H9 (cell line): ENCODE results near the gene FUT9. TPM values are rescaled to one million over a fixed set of nuclear protein-coding genes. Genes with fewer than 3 reads are reported as not detected.

ENCODE experiments used
- DNase-seq: peaks from one replicate; pipeline ENCODE4 v3.0.0-alpha.2; 2017
- H2AFZ ChIP-seq: one replicate; pipeline ENCODE4 v1.6.1; 2013; ENCODE audit warnings: mild to moderate bottlenecking, low read length, control low read depth, moderate library complexity
- H2AK5ac ChIP-seq: 2 replicates; pipeline ENCODE4 v1.6.1; 2013; ENCODE audit warnings: low read length, control low read depth, mixed read lengths; ENCODE audit not compliant: insufficient read length
- H2BK120ac ChIP-seq: one replicate; pipeline ENCODE4 v1.6.1; 2013; ENCODE audit warnings: low read depth, mild to moderate bottlenecking, low read length, control low read depth, inconsistent platforms; ENCODE audit not compliant: poor library complexity, severe bottlenecking
- H2BK12ac ChIP-seq: 2 replicates; pipeline ENCODE4 v1.6.1; 2013; ENCODE audit warnings: low read length, control low read depth, mixed read lengths, low read depth; ENCODE audit not compliant: insufficient read length
- H2BK15ac ChIP-seq: 2 replicates; pipeline ENCODE4 v1.6.1; 2013; ENCODE audit warnings: low read depth, low read length, control low read depth
- H2BK20ac ChIP-seq: one replicate; pipeline ENCODE4 v1.6.1; 2013; ENCODE audit warnings: low read depth, mild to moderate bottlenecking, low read length, control low read depth, inconsistent platforms; ENCODE audit not compliant: poor library complexity, severe bottlenecking
- H2BK5ac ChIP-seq: 2 replicates; pipeline ENCODE4 v1.6.1; 2013; ENCODE audit warnings: low read length, control low read depth, mixed read lengths; ENCODE audit not compliant: insufficient read length
- H3K14ac ChIP-seq: 2 replicates; pipeline ENCODE4 v1.6.1; 2013; ENCODE audit warnings: low read length, control low read depth; ENCODE audit not compliant: insufficient read depth
- H3K18ac ChIP-seq: 2 replicates; pipeline ENCODE4 v1.6.1; 2013; ENCODE audit warnings: low read depth, mild to moderate bottlenecking, mixed read lengths, low read length, control low read depth; ENCODE audit not compliant: insufficient read length
- H3K23ac ChIP-seq: 2 replicates; pipeline ENCODE4 v1.6.1; 2013; ENCODE audit warnings: low read length, control low read depth, mixed read lengths, low read depth; ENCODE audit not compliant: insufficient read length
- H3K23me2 ChIP-seq: 2 replicates; pipeline ENCODE4 v1.6.1; 2013; ENCODE audit warnings: low read depth, mild to moderate bottlenecking, mixed read lengths, low read length, control low read depth; ENCODE audit not compliant: insufficient read length, poor library complexity, severe bottlenecking
- H3K27ac ChIP-seq: 2 replicates; pipeline ENCODE4 v1.5.1; 2013; ENCODE audit warnings: low read length, control low read depth, mixed read lengths, low read depth; ENCODE audit not compliant: insufficient read length
- H3K27me3 ChIP-seq: 2 replicates; pipeline ENCODE4 v1.6.1; 2013; ENCODE audit warnings: low read length, control low read depth, inconsistent platforms; ENCODE audit not compliant: insufficient read depth
- H3K4ac ChIP-seq: 2 replicates; pipeline ENCODE4 v1.6.1; 2013; ENCODE audit warnings: low read depth, mild to moderate bottlenecking, control low read depth, inconsistent platforms, low read length, moderate library complexity
- H3K4me1 ChIP-seq: 2 replicates; pipeline ENCODE4 v1.6.1; 2013; ENCODE audit warnings: low read length, control low read depth, inconsistent platforms; ENCODE audit not compliant: insufficient read depth
- H3K4me2 ChIP-seq: 2 replicates; pipeline ENCODE4 v1.6.1; 2013; ENCODE audit warnings: low read length, control low read depth, mixed read lengths; ENCODE audit not compliant: insufficient read length, insufficient read depth
- H3K56ac ChIP-seq: 2 replicates; pipeline ENCODE4 v1.6.1; 2013; ENCODE audit warnings: low read depth, mild to moderate bottlenecking, mixed read lengths, low read length, control low read depth; ENCODE audit not compliant: insufficient read length
- H3K79me1 ChIP-seq: 2 replicates; pipeline ENCODE4 v1.6.1; 2013; ENCODE audit warnings: low read depth, mild to moderate bottlenecking, moderate library complexity, low read length, control low read depth, inconsistent platforms; ENCODE audit not compliant: insufficient read depth, poor library complexity, severe bottlenecking
- H3K79me2 ChIP-seq: 2 replicates; pipeline ENCODE4 v1.6.1; 2013; ENCODE audit warnings: low read length, control low read depth, inconsistent platforms; ENCODE audit not compliant: insufficient read depth
- H3K9ac ChIP-seq: 2 replicates; pipeline ENCODE4 v1.6.1; 2013; ENCODE audit warnings: low read length, control low read depth, mixed read lengths; ENCODE audit not compliant: insufficient read length; ENCODE audit errors: extremely low read depth
- H3K9me3 ChIP-seq: one replicate; pipeline ENCODE4 v1.6.1; 2013; ENCODE audit warnings: low read depth, low read length, inconsistent platforms; ENCODE audit not compliant: control insufficient read depth
- H3T11ph ChIP-seq: one replicate; pipeline ENCODE4 v1.6.1; 2013; ENCODE audit warnings: mild to moderate bottlenecking, low read length, control low read depth, inconsistent platforms
- H4K20me1 ChIP-seq: one replicate; pipeline ENCODE4 v1.6.1; 2013; ENCODE audit not compliant: control insufficient read depth, insufficient read length, insufficient read depth
- H4K5ac ChIP-seq: 2 replicates; pipeline ENCODE4 v1.6.1; 2013; ENCODE audit warnings: low read depth, mild to moderate bottlenecking, mixed read lengths, low read length, control low read depth; ENCODE audit not compliant: insufficient read length
- H4K8ac ChIP-seq: replicated peaks from 2 replicates; pipeline ENCODE4 v1.6.1; 2013; ENCODE audit warnings: low read length, control low read depth, mixed read lengths, low read depth; ENCODE audit not compliant: insufficient read length
- H4K91ac ChIP-seq: 2 replicates; pipeline ENCODE4 v1.6.1; 2013; ENCODE audit warnings: low read depth, mild to moderate bottlenecking, moderate library complexity, mixed read lengths, low read length, control low read depth; ENCODE audit not compliant: insufficient read length
- H3K27ac Mint-ChIP-seq, 3 experiments: 2 replicates in 2 of 3; 3 replicates in 1 of 3; pipeline ENCODE4 v1.8.0; 2020 to 2021; ENCODE audit warnings: mixed read lengths in 3 of 3, mild to moderate bottlenecking in 1 of 3, moderate library complexity in 1 of 3
- H3K27me3 Mint-ChIP-seq: 2 replicates; pipeline ENCODE4 v1.8.0; 2021; ENCODE audit warnings: low read depth, mild to moderate bottlenecking, moderate library complexity, mixed read lengths
- H3K36me3 Mint-ChIP-seq, 3 experiments: 2 replicates in 2 of 3; 3 replicates in 1 of 3; pipeline ENCODE4 v1.8.0; 2020 to 2021; ENCODE audit warnings: low read depth in 3 of 3, mixed read lengths in 3 of 3; ENCODE audit not compliant: insufficient read depth in 1 of 3
- H3K4me1 Mint-ChIP-seq, 2 experiments: 2 replicates each; pipeline ENCODE4 v1.8.0; 2020; ENCODE audit warnings: mixed read lengths in 2 of 2
- H3K4me3 Mint-ChIP-seq, 2 experiments: 2 replicates in 1 of 2; 3 replicates in 1 of 2; pipeline ENCODE4 v1.8.0; 2020 to 2021; ENCODE audit warnings: mild to moderate bottlenecking in 2 of 2, mixed read lengths in 2 of 2, moderate library complexity in 1 of 2
- H3K9me3 Mint-ChIP-seq, 2 experiments: 2 replicates in 1 of 2; 3 replicates in 1 of 2; pipeline ENCODE4 v1.8.0; 2020; ENCODE audit warnings: mild to moderate bottlenecking in 2 of 2, mixed read lengths in 2 of 2, moderate library complexity in 1 of 2
- total RNA-seq: library from RNA; stranded (reverse); gene quantifications from 2 replicates; pipeline ENCODE4 v1.2.1, GENCODE V29; 2021
- TF ChIP-seq, protein P1 (sequence below): fragments of 200-600 bp; sonication (generic); conservative IDR thresholded peaks from 3 replicates; pipeline ENCODE4 v1.8.0; 2021; ENCODE audit warnings: antibody characterized with exemption, mild to moderate bottlenecking

Gene FUT9
- total RNA-seq, 1 experiment from 2014 or later, result 1.6 TPM

DNA sequence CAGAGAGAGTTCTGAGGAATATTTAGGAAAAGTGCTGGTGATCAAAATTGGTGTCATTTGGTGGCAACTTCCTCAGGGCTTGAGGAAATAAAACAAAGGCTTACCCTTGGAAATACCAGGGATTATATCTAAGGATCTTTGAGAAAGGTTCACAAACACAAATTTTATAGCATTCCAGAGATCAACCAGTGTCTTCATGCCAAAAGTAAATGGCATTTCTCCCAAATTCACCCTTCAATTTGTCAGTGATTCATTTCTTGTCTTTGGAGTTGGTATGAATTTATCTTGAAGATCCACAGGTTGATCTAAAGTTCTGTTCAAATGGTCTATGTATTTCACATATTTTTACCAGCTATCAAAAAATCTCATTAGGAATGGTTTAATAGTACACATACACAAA, 181.5 kb downstream of the FUT9 start:
- Histone ChIP-seq H3K79me2 (no peaks in the 10 kb centered on the region), H2BK5ac (no peak overlapping the region), H4K5ac (no peak overlapping the region), H3K56ac (no peak overlapping the region), H3K9ac (no peak overlapping the region), H3K4me1 (peaks cover 2% of the 10 kb centered on the region; the same call in 1 of the 2 replicates), H3K14ac (no peak overlapping the region), H4K91ac (no peak overlapping the region), H3K23me2 (no peaks in the 10 kb centered on the region), H2BK12ac (no peak overlapping the region), H2BK20ac (no peak overlapping the region), H2BK120ac (no peak overlapping the region), H3T11ph (peak overlapping the region; percentile 36), H4K8ac (no peak overlapping the region), H4K20me1 (no peaks in the 10 kb centered on the region), H3K79me1 (no peaks in the 10 kb centered on the region), H3K27me3 (no peaks in the 10 kb centered on the region), H3K4ac (no peak overlapping the region), H3K18ac (no peak overlapping the region), H2AK5ac (no peak overlapping the region), H3K27ac (peak overlapping the region; percentile 71), H2BK15ac (no peak overlapping the region), H3K4me2 (no peak overlapping the region), H3K23ac (no peak overlapping the region), H2AFZ (no peak overlapping the region), H3K9me3 (no peaks in the 10 kb centered on the region)
- Mint-ChIP-seq H3K4me3 (no peak overlapping the region), H3K36me3 (peaks cover 0 to 4% (median 0%) of the 10 kb centered on the region in 3 experiments; a peak in 3 of 7 replicates), H3K27me3 (no peaks in the 10 kb centered on the region), H3K4me1 (peaks cover 14 to 20% of the 10 kb centered on the region in 2 experiments), H3K27ac (peak overlapping the region; percentile 66 to 97 (median 75); a peak in 4 of 7 replicates), H3K9me3 (peaks cover 5% of the 10 kb centered on the region in 2 experiments; a peak in 4 of 5 replicates)
- no peak for DNase-seq
- TF ChIP-seq, protein P1, sequence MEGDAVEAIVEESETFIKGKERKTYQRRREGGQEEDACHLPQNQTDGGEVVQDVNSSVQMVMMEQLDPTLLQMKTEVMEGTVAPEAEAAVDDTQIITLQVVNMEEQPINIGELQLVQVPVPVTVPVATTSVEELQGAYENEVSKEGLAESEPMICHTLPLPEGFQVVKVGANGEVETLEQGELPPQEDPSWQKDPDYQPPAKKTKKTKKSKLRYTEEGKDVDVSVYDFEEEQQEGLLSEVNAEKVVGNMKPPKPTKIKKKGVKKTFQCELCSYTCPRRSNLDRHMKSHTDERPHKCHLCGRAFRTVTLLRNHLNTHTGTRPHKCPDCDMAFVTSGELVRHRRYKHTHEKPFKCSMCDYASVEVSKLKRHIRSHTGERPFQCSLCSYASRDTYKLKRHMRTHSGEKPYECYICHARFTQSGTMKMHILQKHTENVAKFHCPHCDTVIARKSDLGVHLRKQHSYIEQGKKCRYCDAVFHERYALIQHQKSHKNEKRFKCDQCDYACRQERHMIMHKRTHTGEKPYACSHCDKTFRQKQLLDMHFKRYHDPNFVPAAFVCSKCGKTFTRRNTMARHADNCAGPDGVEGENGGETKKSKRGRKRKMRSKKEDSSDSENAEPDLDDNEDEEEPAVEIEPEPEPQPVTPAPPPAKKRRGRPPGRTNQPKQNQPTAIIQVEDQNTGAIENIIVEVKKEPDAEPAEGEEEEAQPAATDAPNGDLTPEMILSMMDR, result no peak
